Loucy (cell line): Measurements from ENCODE around the gene PPIL6.

Experiments used
- H2AFZ ChIP-seq: fragments of 200-600 bp; sonication (generic); 2 replicates; pipeline ENCODE4 v1.6.0; 2016; ENCODE audit warnings: antibody characterized with exemption, mild to moderate bottlenecking, low read length, moderate library complexity
- H3F3A ChIP-seq: fragments of 200-600 bp; 2 replicates; pipeline ENCODE4 v1.6.0; 2016; ENCODE audit warnings: antibody characterized with exemption, low read depth, mild to moderate bottlenecking
- H3K27me3 ChIP-seq: fragments of 200-600 bp; sonication (generic); 2 replicates; pipeline ENCODE4 v1.6.1; 2014; ENCODE audit warnings: low read length, mild to moderate bottlenecking; ENCODE audit not compliant: insufficient read depth, poor library complexity, severe bottlenecking
- H3K36me3 ChIP-seq: fragments of 200-600 bp; sonication (generic); 2 replicates; pipeline ENCODE4 v1.6.1; 2016; ENCODE audit warnings: low read length; ENCODE audit not compliant: insufficient read depth
- H3K4me1 ChIP-seq: fragments of 200-600 bp; sonication (generic); 2 replicates; pipeline ENCODE4 v1.5.1; 2014; ENCODE audit warnings: low read length, mild to moderate bottlenecking; ENCODE audit not compliant: insufficient read depth, poor library complexity, severe bottlenecking
- H3K4me2 ChIP-seq: fragments of 200-600 bp; sonication (generic); 2 replicates; pipeline ENCODE4 v1.6.0; 2014; ENCODE audit warnings: antibody characterized with exemption, low read length, low read depth, mild to moderate bottlenecking; ENCODE audit not compliant: poor library complexity, severe bottlenecking
- H3K4me3 ChIP-seq: fragments of 200-600 bp; sonication (generic); 2 replicates; pipeline ENCODE4 v1.5.1; 2014; ENCODE audit warnings: low read length, mild to moderate bottlenecking, mixed read lengths; ENCODE audit not compliant: poor library complexity, severe bottlenecking
- H3K79me2 ChIP-seq: fragments of 200-600 bp; sonication (generic); 2 replicates; pipeline ENCODE4 v1.6.1; 2014; ENCODE audit warnings: low read length; ENCODE audit not compliant: insufficient read depth
- H3K9ac ChIP-seq: fragments of 200-600 bp; sonication (generic); 2 replicates; pipeline ENCODE4 v1.6.0; 2014; ENCODE audit warnings: mild to moderate bottlenecking, low read depth, low read length, moderate library complexity; ENCODE audit not compliant: poor library complexity, severe bottlenecking
- H3K9me2 ChIP-seq: fragments of 200-600 bp; sonication (generic); replicated peaks from 2 replicates; pipeline ENCODE4 v1.6.1; 2016; ENCODE audit warnings: low read depth, low read length, mixed read lengths
- H3K9me3 ChIP-seq: fragments of 200-600 bp; sonication (generic); 2 replicates; pipeline ENCODE4 v1.6.1; 2014; ENCODE audit warnings: mild to moderate bottlenecking, antibody characterized with exemption, low read length, low read depth; ENCODE audit not compliant: insufficient read depth
- H4K20me1 ChIP-seq: fragments of 200-600 bp; sonication (generic); 2 replicates; pipeline ENCODE4 v1.6.0; 2014; ENCODE audit warnings: antibody characterized with exemption, low read length, mild to moderate bottlenecking; ENCODE audit not compliant: insufficient read depth, poor library complexity, severe bottlenecking
- CTCF ChIP-seq: fragments of 200-600 bp; sonication (generic); conservative IDR thresholded peaks from 2 replicates; pipeline ENCODE4 v1.5.1; 2014; ENCODE audit warnings: mild to moderate bottlenecking, antibody characterized with exemption, low read length
- EZH2phosphoT487 ChIP-seq: fragments of 200-600 bp; IDR thresholded peaks from 2 replicates; pipeline ENCODE4 v1.6.1; 2018; ENCODE audit warnings: antibody characterized with exemption, mild to moderate bottlenecking, moderate library complexity, borderline replicate concordance

The PPIL6 gene

GRCh38 chr6:109359248-109359647 is 81.2 kb downstream of the PPIL6 start:
- Histone ChIP-seq H3K9me2 (no peaks in the 10 kb centered on the region), H3K4me1 (no peaks in the 10 kb centered on the region), H3K9me3 (peaks cover 3% of the 10 kb centered on the region; the same call in 1 of the 2 replicates), H3K79me2 (peaks cover 19% of the 10 kb centered on the region; the same call in 1 of the 2 replicates), H4K20me1 (no peaks in the 10 kb centered on the region), H3K27me3 (no peaks in the 10 kb centered on the region), H3K4me3 (no peak overlapping the region), H2AFZ (no peak overlapping the region), H3F3A (no peaks in the 10 kb centered on the region), H3K4me2 (no peak overlapping the region), H3K9ac (no peak overlapping the region), H3K36me3 (peaks cover 49% of the 10 kb centered on the region)
- TF ChIP-seq EZH2phosphoT487 (no peak), CTCF (no peak)

- Histone ChIP-seq H3K4me3 (no peak overlapping the region), H3K9me2 (no peaks in the 10 kb centered on the region), H3K4me2 (no peak overlapping the region), H2AFZ (no peak overlapping the region), H3K36me3 (peaks cover 41% of the 10 kb centered on the region; the same call in 1 of the 2 replicates), H3K4me1 (no peaks in the 10 kb centered on the region), H3K9me3 (peaks cover 3% of the 10 kb centered on the region; the same call in 1 of the 2 replicates), H3F3A (no peaks in the 10 kb centered on the region), H3K27me3 (no peaks in the 10 kb centered on the region), H3K9ac (no peak overlapping the region), H3K79me2 (peaks cover 11% of the 10 kb centered on the region; the same call in 1 of the 2 replicates), H4K20me1 (no peaks in the 10 kb centered on the region)
- TF ChIP-seq CTCF, result no peak
- TF ChIP-seq EZH2phosphoT487, result no peak
Measured at GRCh38 chr6:109358204-109358603, 82.2 kb downstream of the PPIL6 start.

- peaks cover 28% of the 10 kb centered on the region; the same call in 1 of the 2 replicates for H3K36me3 ChIP-seq
- no peak overlapping the region for H3K4me3 ChIP-seq
- peaks cover 8% of the 10 kb centered on the region for H3K4me1 ChIP-seq
Measured at GRCh38 chr6:109356237-109356636, 84.2 kb downstream of the PPIL6 start.

More at GRCh38 chr6:109356237-109356636, 84.2 kb downstream of the PPIL6 start:
- Histone ChIP-seq H3K27me3 (no peaks in the 10 kb centered on the region), H3K79me2 (0 out of 2 replicates have a peak, but pooled peaks cover 3% of the 10 kb centered on the region), H3K9ac (no peak overlapping the region), H4K20me1 (no peaks in the 10 kb centered on the region), H2AFZ (no peak overlapping the region), H3K9me3 (0 out of 2 replicates have a peak, but pooled peaks cover 3% of the 10 kb centered on the region), H3F3A (no peaks in the 10 kb centered on the region), H3K9me2 (no peaks in the 10 kb centered on the region), H3K4me2 (no peak overlapping the region)
- no peak for TF ChIP-seq CTCF
- no peak for TF ChIP-seq EZH2phosphoT487
